GM18951 (cell line): ENCODE measurements around the gene OR6K6.

Experiments used
- POLR2A ChIP-seq: IDR thresholded peaks from 4 replicates; pipeline ENCODE4 v1.6.1; 2011; ENCODE audit warnings: mild to moderate bottlenecking; ENCODE audit not compliant: insufficient read length, insufficient read depth; ENCODE audit errors: extremely low read depth
- in situ Hi-C: fragments of 300-500 bp; cut with MboI; formaldehyde crosslinking; loops from one replicate; pipeline ENCODE4 v1.12.0; 2022; ENCODE audit warnings: low sequenced_read_pairs, mixed read lengths, inconsistent platforms; ENCODE audit not compliant: unreplicated experiment

The OR6K6 gene

DNA sequence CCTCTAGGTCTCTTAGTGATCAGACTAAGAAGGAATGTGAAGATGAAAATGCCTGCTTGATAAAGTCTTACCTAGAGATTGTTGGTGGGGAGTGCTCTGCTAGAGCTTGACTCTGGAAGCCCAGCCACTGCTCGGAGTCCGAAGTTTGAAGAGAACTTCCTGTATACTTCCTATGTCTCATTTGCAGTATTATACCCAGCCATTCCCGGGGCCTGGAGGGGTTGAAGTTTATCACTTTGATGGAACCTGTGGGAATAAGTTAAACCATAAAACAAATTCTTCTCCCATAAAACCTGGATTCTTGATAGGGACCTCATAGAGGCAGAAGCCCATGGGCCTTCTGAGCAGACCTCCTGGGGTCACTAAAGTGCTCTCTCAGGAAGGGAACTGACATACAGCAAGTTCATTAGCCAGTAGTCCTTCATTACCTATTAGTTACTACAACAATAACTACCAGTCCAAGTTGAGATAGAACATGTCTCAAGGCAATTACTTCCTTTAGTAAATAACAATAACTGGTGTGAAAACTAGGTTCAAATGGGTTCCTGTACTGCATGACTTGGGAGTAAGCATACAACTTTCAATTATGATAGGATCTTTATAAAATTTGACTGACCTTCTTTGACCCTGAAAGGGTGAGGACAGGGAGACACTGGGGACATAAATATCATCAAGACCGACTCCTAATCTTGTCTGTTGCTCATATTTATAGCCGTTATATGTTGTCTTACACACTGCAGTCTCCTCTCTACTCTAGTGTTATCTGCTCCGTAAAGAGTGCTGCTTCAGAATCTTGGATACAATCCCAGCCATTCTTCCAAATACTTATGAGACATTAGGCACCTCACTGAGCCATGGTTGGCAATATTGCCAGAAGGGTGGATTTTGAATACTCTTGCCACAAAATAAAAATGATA, 17.7 kb downstream of the OR6K6 start, which contains the start of gene OR6N1:
Gene OR6N1 (minus strand): TSS at position 246 of the 917 bp plus-strand sequence. CDS start 5,513 bp downstream, outside the sequence.
- in situ Hi-C loops: no loop called here
- no peak for TF ChIP-seq POLR2A

DNA sequence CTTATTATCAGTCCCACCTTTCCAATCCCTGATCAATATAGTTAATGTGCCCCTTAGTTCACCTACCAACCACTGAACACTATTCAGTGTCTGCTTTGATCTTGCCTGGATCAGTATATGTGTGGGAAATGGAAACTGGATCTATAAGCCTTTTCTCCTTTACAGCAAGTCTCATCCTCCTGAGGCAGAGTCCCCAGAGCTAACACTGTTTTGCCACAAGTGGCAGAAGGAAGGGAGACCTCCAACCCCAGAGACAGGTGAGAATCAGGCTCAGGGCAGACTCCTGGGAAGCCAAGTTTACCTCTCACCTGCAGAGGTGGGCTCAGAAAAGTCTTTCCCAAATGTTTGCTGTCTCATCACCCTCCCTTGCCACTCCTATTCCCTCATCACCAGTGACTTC, 26.6 kb downstream of the OR6K6 start, which contains the start of gene OR6N2:
Gene OR6N2 (minus strand): TSS at position 101 of the 400 bp plus-strand sequence. CDS start 3,569 bp downstream, outside the sequence.
- in situ Hi-C loops: no loop called here
- TF ChIP-seq POLR2A: no peak

DNA sequence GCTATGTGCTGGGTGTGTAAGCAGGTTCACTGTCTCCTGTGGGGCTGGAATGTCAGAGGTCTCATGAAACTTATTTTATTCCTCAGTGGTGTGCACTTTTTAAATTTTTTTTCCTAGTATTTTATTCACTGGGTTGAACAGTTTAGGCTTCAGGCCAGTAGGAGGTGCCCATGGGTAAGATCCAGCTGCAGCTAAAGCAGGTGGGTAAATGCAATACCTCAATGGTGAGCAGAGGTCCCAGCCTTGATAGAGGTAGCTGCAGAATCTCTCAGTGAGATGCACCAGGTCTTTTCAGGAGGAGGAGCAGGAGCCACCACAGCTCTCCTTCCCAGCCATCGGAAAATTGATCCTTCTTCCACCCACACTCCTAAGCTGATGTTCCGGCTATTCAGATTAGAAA, 39.1 kb downstream of the OR6K6 start:
- no peak for TF ChIP-seq POLR2A
- in situ Hi-C loops: no loop called here

DNA sequence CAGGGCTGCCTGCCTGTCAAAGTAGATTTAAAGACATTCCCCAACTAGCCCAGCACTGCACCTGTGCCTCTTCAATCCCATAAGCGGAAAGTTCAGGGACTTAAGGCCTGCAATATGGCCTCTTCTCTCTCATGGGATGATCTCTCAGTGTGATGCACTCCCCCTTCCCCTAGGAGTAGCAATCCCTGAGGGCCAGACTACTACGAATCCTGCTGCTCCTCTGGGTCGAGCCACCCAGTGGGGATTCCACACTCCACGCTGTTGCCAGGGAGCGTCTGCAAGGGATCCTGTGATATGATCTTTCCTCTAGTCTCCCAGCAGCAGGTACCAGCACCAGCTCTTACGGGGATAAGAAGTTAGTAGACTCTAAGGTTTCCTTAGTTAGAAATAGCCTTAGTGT, 39.7 kb downstream of the OR6K6 start:
- in situ Hi-C loops: no loop called here
- TF ChIP-seq POLR2A: no peak

DNA sequence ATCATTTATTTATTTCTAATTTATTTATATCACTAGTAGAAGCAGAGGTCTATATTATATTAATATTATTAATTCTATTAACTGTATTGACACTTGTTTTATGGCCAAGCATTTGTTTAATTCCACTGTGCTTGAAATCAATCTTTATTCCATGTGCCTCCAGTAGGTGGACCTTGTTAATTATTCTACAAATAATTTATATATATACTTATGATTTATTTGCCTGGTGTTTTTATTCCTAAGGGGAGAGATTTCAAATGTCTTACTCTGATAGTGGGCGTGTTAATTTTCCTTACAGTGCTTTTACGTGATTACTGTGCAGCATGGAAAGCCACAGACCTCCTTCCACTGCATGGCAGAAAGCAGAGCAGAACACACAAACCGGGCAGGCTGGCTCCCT, 44.0 kb downstream of the OR6K6 start:
- in situ Hi-C loops: no loop called here
- TF ChIP-seq POLR2A: no peak

DNA sequence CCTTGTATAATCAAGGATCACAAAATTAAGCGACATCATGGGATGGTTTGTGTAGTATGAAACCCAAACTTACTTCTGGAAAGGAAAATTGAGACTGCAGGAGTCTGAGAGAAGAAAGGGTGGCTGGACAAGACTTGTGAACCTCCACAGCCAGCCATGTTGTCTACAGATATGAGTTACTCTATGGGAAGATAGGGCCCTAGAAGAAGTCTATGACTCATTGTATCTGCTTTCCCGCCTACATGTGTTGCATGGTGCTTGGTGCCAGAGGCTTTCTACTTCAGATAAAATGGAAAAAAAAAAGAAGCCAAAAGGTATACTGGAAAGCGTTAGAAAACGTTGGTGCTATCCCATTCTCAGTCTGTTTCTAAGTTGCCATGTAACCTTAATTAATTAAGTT, 45.2 kb downstream of the OR6K6 start:
- in situ Hi-C loops: no loop called here
- TF ChIP-seq POLR2A: no peak

DNA sequence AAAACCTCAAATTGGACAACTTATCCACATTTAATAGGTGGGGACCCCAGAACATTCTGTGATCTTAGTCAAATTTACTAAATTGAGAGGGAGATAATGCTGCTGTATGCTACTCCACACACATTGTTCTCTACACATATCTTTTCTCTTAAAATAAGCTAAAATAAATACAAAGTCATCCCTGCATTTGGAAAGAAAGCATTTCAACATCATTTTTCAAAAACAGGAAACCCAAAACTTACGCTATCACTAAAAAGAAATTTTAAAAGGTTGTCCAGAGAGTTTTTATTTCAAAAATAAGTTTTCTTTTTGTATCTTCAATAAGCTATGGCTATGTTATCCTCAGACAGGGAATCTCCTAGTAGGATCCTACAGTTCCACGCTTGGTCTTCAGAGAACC, 46.0 kb downstream of the OR6K6 start:
- TF ChIP-seq POLR2A: no peak
- in situ Hi-C loops: no loop called here

DNA sequence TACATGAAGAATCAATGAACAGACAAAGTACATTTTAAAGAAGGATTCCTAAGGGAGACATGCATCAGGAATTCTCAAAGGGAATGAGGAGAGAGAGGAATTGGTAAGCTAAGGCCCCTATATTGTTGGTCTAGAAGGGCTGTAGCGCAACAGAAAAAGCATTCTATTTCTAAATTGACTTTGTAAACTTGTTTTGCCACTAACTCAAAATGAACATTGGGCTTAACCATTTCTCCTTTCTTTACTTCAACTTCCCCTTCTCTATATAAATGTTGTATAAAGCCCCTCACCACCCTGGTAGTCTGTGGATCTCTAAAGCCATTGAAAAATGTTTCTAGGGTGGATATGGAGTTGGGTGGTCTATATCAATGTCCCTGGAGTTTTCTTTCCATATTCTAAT, 46.9 kb downstream of the OR6K6 start:
- no peak for TF ChIP-seq POLR2A
- in situ Hi-C loops: no loop called here

DNA sequence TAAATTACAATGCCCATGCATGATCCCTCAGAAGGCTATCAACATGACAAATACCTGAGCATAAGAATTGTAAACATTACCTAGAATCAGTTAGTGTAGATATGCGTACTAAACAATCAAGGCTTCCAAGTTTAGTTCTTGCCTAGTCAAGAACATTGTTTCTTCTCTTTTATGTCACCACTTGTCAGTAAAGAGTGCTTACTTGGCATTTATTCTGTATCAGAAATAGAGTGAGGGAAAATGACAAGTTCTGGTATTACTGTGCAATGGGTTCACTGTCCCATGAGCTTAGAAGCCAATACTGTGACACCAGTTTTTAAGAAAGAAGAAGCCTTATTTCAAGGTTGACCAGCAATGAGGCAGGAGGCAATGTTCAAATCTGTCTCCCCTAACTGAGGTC, 49.2 kb downstream of the OR6K6 start:
- no peak for TF ChIP-seq POLR2A
- in situ Hi-C loops: no loop called here
